GM21367 (cell line): ENCODE measurements around the gene CAMK1D.

Experiments used
- ATAC-seq: cut with Tn5 transposase; IDR thresholded peaks from one replicate; pipeline ENCODE4 v1.9.1; 2021; ENCODE audit not compliant: unreplicated experiment

The CAMK1D gene

DNA sequence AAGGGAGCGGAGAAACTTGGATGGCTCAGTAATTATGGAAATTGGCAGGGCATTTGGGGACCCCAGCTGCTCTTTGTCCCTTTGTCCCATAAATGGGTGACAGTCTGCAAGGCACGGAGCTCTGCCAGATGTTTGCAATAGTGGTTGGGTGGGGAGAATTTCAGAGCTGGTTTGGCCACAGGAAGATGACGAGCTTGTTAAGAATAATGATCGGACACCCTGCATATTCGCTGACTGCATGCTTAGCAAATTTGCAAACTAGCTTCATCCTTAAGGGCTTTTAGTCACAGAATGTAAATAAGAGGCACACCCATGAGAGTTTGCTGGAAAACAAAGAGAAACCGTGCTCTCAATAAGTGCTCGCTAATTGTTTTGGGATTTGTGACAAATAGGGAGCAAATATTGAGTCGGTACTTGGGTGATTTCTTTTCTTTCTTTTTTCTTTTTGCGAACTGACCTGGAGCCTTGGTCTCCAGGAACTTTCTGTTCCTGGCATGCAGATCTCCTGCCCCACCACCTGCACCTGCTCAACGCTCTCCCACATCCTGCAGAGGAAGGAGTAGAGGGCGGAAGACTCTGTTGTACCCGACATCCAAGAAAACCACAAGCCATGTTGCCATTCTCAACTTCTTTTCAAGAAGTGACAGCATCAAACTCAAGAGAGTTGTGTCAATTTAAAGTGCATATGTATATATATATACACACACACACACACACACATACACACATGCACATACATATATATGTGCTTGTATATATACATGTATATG is 238.9 kb downstream of the CAMK1D start:
- ATAC-seq: no peak

DNA sequence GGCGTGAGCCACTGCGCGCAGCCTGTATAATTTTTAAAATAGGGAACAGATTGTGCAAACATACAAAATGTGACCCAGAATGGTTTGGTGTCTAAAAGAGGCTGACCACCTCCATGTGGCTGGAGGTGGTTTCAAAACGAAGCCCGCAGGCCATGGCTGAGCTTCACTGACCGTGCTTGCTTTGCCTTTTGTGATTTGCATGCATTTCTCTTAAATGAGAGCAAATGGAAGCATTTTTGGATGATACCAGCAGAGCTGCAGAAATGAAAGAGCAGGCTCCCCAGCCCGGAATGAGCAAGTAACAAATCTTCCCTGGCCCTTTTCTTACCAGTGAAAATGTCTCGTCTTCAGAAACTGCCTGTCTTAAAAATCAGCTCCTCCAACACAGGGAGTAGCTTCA is 239.9 kb downstream of the CAMK1D start:
- no peak for ATAC-seq

GRCh38 chr10:12589791-12590190 is 240.4 kb downstream of the CAMK1D start:
- no peak for ATAC-seq

GRCh38 chr10:12590675-12591659 is 241.6 kb downstream of the CAMK1D start:
- ATAC-seq: no peak

- no peak for ATAC-seq
These were observed 243.6 kb downstream of the CAMK1D start for GRCh38 chr10:12592967-12593366.

GRCh38 chr10:12594448-12594944 is 245.1 kb downstream of the CAMK1D start:
- ATAC-seq: no peak

- ATAC-seq: no peak
These were observed 246.7 kb downstream of the CAMK1D start for GRCh38 chr10:12595936-12596576.

GRCh38 chr10:12597176-12597575 is 247.8 kb downstream of the CAMK1D start:
- ATAC-seq: no peak

GRCh38 chr10:12597788-12598765 is 248.7 kb downstream of the CAMK1D start:
- no peak for ATAC-seq

GRCh38 chr10:12600652-12601051 is 251.3 kb downstream of the CAMK1D start:
- ATAC-seq: no peak

- ATAC-seq: no peak
These were observed 253.2 kb downstream of the CAMK1D start for GRCh38 chr10:12602521-12602920.

GRCh38 chr10:12603766-12604470 is 254.6 kb downstream of the CAMK1D start:
- ATAC-seq: no peak

GRCh38 chr10:12605580-12606405 is 256.4 kb downstream of the CAMK1D start:
- peak; percentile 49 for ATAC-seq

- no peak for ATAC-seq
These were observed 257.1 kb downstream of the CAMK1D start for GRCh38 chr10:12606461-12606860.

- no peak for ATAC-seq
These were observed 259.4 kb downstream of the CAMK1D start for GRCh38 chr10:12608761-12609160.

DNA sequence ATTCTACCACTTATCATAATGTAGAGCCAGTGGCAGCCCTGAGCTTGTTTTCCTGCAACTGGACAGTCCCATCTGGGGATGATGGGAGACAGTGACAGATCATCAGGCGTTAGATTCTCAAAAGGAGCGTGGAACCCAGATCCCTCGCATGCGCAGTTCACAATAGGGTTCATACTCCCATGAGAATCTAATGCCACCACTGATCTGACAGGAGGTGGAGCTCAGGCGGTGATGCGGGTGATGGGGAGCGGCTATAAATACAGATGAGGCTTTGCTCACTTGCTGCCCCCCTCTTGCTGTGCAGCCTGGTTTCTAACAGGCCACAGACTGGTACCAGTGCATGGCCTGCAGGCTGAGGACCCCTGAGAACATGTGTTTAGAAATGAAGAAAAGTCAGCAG is 260.1 kb downstream of the CAMK1D start:
- ATAC-seq: no peak

GRCh38 chr10:12613136-12613535 is 263.8 kb downstream of the CAMK1D start:
- ATAC-seq: no peak

- ATAC-seq: no peak
These were observed 265.0 kb downstream of the CAMK1D start for GRCh38 chr10:12614177-12614995.
